ENCODE data around the gene CYP27C1.

GRCh38 chr2:127172306-127172705 lies 47.8 kb downstream of the CYP27C1 start:
- TF ChIP-seq CTCF (IDR thresholded peaks at IDR 0.05; ENCODE audit: low read depth, low read length, poor library complexity, severe bottlenecking) (no peak), EZH2phosphoT487 (IDR thresholded peaks at IDR 0.05; ENCODE audit: borderline replicate concordance, low read length) (no peak)
